Activated naive CD8-positive, alpha-beta T cell treated with anti-CD3 and anti-CD28 coated beads, Interleukin-2, amount 50 U/mL, for 24 hours (primary cell): ENCODE measurements around the gene PPP3CA.
"Not testable (repeated sequence)": the region's sequence is repeated elsewhere in the genome, so short reads cannot be mapped to it uniquely, and the experiment has no call there.

Experiments
- ATAC-seq: fragments of 150-1000 bp; cut with Tn5 transposase; one replicate; pipeline ENCODE4 v1.10.0; 2021
- DNase-seq: peaks from one replicate; pipeline ENCODE4 v3.0.0; 2021
- H3K27ac Mint-ChIP-seq: one replicate; pipeline ENCODE4 v1.8.0; 2021; ENCODE audit warnings: mild to moderate bottlenecking, mixed read lengths
- H3K27me3 Mint-ChIP-seq: one replicate; pipeline ENCODE4 v1.8.0; 2021; ENCODE audit warnings: mixed read lengths
- H3K36me3 Mint-ChIP-seq: one replicate; pipeline ENCODE4 v1.8.0; 2021; ENCODE audit warnings: low read depth, mixed read lengths
- H3K4me1 Mint-ChIP-seq: one replicate; pipeline ENCODE4 v1.8.0; 2021; ENCODE audit warnings: mixed read lengths
- H3K4me3 Mint-ChIP-seq: one replicate; pipeline ENCODE4 v1.8.0; 2021; ENCODE audit warnings: mild to moderate bottlenecking, moderate library complexity, mixed read lengths
- H3K9me3 Mint-ChIP-seq: one replicate; pipeline ENCODE4 v1.8.0; 2021; ENCODE audit warnings: mixed read lengths

PPP3CA gene

GRCh38 chr4:101184668-101185067 lies 162.7 kb downstream of the PPP3CA start:
- Mint-ChIP-seq H3K9me3 (peaks cover 4% of the 10 kb centered on the region), H3K36me3 (peaks cover 10% of the 10 kb centered on the region), H3K27me3 (no peaks in the 10 kb centered on the region), H3K4me1 (peaks cover 20% of the 10 kb centered on the region), H3K4me3 (no peak overlapping the region), H3K27ac (no peak overlapping the region)
- DNase-seq (no peak), ATAC-seq (no peak)

DNA sequence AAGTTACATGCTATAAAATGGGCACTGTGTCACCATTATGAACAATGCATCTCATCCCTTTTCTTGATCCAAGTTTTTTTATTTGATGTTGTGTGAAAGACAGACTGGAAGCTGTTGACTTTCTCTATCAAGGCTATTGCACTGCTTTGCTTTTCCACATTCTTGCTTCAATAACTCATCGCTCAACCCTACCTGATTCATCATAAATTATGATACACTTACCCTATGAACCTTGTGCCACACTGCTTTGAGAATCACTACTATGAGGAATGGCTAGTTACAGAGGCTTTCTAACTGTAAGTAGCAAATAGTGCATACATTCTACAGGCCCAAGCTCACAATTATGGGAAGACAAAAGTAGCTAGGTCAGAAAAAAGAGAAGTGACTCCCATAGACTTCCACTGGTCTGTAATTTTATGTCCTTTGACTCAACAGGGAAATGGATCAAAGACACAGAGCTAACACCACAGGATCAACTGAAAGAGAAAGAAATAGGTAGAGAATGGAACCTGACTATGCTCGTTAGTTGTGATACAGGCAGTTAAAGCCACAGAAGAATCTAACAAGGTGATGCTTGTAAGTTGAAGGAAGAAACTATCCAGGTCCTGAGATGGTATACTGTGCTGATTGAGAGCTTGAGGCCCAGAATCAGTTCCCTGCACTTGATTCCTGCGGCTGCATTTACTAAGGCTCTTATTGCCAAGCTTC lies 163.5 kb downstream of the PPP3CA start:
- peaks cover 19% of the 10 kb centered on the region for H3K4me1 Mint-ChIP-seq
- DNase-seq (no peak), ATAC-seq (no peak)
- H3K36me3 Mint-ChIP-seq, result peaks cover 10% of the 10 kb centered on the region
- H3K27me3 Mint-ChIP-seq, result no peaks in the 10 kb centered on the region
- no peak overlapping the region for H3K27ac Mint-ChIP-seq
- H3K4me3 Mint-ChIP-seq, result no peak overlapping the region
- peaks cover 4% of the 10 kb centered on the region for H3K9me3 Mint-ChIP-seq

DNA sequence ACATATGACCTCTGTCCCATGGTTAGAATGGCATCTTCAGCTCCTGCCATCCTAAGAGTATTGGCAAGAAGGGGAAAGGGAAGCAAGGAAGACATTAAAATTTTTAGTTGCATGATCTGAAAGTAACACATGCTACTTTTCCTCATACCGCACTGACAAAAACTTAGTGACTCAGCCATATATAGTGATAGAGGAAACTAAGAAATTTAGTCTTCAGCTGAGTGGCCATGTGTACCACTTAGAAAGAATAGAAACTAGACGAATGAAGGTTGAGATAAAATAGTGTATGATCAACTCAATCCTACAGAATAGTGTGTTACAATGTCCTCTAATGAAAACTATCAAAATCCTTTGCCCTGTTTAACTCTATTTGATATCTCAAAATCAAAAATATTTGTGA lies 164.1 kb downstream of the PPP3CA start:
- ATAC-seq, result no peak
- Mint-ChIP-seq H3K27ac (no peak overlapping the region), H3K27me3 (no peaks in the 10 kb centered on the region), H3K9me3 (peaks cover 4% of the 10 kb centered on the region), H3K4me3 (no peak overlapping the region), H3K36me3 (peaks cover 10% of the 10 kb centered on the region), H3K4me1 (peaks cover 20% of the 10 kb centered on the region)
- no peak for DNase-seq

DNA sequence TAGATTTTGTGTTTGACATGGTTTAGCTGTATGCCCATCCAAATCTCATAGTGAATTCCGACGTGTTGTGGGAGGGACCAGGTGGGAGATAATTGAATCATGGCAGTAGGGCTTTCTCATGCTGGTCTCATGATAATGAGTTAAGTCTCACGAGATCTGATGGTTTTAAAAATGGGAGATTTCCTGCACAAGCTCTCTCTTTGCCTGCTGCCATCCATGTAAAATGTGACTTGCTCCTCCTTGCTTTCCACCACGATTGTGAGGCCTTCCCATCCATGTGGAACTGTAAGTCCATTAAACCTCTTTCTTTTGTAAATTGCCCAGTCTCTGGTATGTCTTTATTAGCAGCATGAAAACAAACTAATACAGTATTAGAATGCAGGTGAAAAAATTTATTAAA lies 164.6 kb downstream of the PPP3CA start:
- H3K9me3 Mint-ChIP-seq, H3K27ac Mint-ChIP-seq, H3K27me3 Mint-ChIP-seq, H3K36me3 Mint-ChIP-seq, H3K4me3 Mint-ChIP-seq, ATAC-seq, DNase-seq: not testable (repeated sequence)
- peaks cover 15% of the 10 kb centered on the region for H3K4me1 Mint-ChIP-seq

- no peak overlapping the region for H3K4me3 Mint-ChIP-seq
- no peak for ATAC-seq
- H3K27ac Mint-ChIP-seq, result no peak overlapping the region
- H3K4me1 Mint-ChIP-seq, result peaks cover 25% of the 10 kb centered on the region
- peaks cover 2% of the 10 kb centered on the region for H3K9me3 Mint-ChIP-seq
- DNase-seq, result no peak
- H3K36me3 Mint-ChIP-seq, result peaks cover 10% of the 10 kb centered on the region
- no peaks in the 10 kb centered on the region for H3K27me3 Mint-ChIP-seq
Measured at GRCh38 chr4:101178731-101179130, 168.6 kb downstream of the PPP3CA start.

DNA sequence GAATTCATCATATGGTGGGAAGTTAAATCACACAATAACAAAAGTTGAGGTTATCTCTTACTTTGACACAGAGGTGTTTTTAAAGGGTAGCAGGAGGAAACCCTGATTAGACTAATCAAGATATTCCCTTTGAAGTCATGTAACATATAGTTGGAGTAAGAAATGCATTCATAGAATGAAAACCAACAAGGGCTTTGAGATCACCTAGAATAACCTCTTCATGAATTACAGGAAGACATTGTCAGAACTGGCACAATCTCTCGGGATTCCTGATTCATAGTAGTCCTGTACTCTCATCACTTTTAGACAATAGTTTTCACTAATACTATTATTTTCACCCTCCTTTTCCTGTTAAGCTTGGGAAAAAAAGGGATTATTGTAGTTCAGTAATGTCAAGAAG lies 170.2 kb downstream of the PPP3CA start:
- Mint-ChIP-seq H3K27ac (no peak overlapping the region), H3K27me3 (no peaks in the 10 kb centered on the region), H3K4me1 (peaks cover 26% of the 10 kb centered on the region), H3K4me3 (no peak overlapping the region), H3K36me3 (peaks cover 1% of the 10 kb centered on the region), H3K9me3 (no peaks in the 10 kb centered on the region)
- DNase-seq, result no peak
- no peak for ATAC-seq

- no peaks in the 10 kb centered on the region for H3K9me3 Mint-ChIP-seq
- ATAC-seq, result no peak
- no peak overlapping the region for H3K27ac Mint-ChIP-seq
- peaks cover 1% of the 10 kb centered on the region for H3K36me3 Mint-ChIP-seq
- no peak for DNase-seq
- no peaks in the 10 kb centered on the region for H3K27me3 Mint-ChIP-seq
- no peak overlapping the region for H3K4me3 Mint-ChIP-seq
- H3K4me1 Mint-ChIP-seq, result peaks cover 30% of the 10 kb centered on the region
Measured at GRCh38 chr4:101175896-101176676, 171.2 kb downstream of the PPP3CA start.

- no peaks in the 10 kb centered on the region for H3K36me3 Mint-ChIP-seq
- no peaks in the 10 kb centered on the region for H3K9me3 Mint-ChIP-seq
- DNase-seq, result no peak
- no peaks in the 10 kb centered on the region for H3K27me3 Mint-ChIP-seq
- no peak for ATAC-seq
- H3K4me3 Mint-ChIP-seq, result no peak overlapping the region
- H3K27ac Mint-ChIP-seq, result no peak overlapping the region
- H3K4me1 Mint-ChIP-seq, result peaks cover 30% of the 10 kb centered on the region
Measured at GRCh38 chr4:101174679-101175345, 172.5 kb downstream of the PPP3CA start.

- no peak for ATAC-seq
- H3K4me1 Mint-ChIP-seq, result peaks cover 26% of the 10 kb centered on the region
- no peak for DNase-seq
- H3K9me3 Mint-ChIP-seq, result no peaks in the 10 kb centered on the region
- H3K27me3 Mint-ChIP-seq, result no peaks in the 10 kb centered on the region
- no peaks in the 10 kb centered on the region for H3K36me3 Mint-ChIP-seq
- no peak overlapping the region for H3K4me3 Mint-ChIP-seq
- no peak overlapping the region for H3K27ac Mint-ChIP-seq
Measured at GRCh38 chr4:101172369-101172768, 175.0 kb downstream of the PPP3CA start.

GRCh38 chr4:101171747-101172146 lies 175.6 kb downstream of the PPP3CA start:
- Mint-ChIP-seq H3K27me3 (no peaks in the 10 kb centered on the region), H3K27ac (no peak overlapping the region), H3K36me3 (no peaks in the 10 kb centered on the region), H3K9me3 (no peaks in the 10 kb centered on the region), H3K4me1 (peaks cover 20% of the 10 kb centered on the region), H3K4me3 (no peak overlapping the region)
- DNase-seq (no peak), ATAC-seq (no peak)

- Mint-ChIP-seq H3K27ac (no peak overlapping the region), H3K36me3 (no peaks in the 10 kb centered on the region), H3K4me1 (peaks cover 8% of the 10 kb centered on the region), H3K4me3 (no peak overlapping the region), H3K9me3 (no peaks in the 10 kb centered on the region), H3K27me3 (no peaks in the 10 kb centered on the region)
- ATAC-seq, result peak; percentile 91
- peak; percentile 50 for DNase-seq
Measured at GRCh38 chr4:101169044-101170014, 178.0 kb downstream of the PPP3CA start.

- DNase-seq, result no peak
- Mint-ChIP-seq H3K36me3 (peaks cover 2% of the 10 kb centered on the region), H3K4me3 (no peak overlapping the region), H3K27me3 (no peaks in the 10 kb centered on the region), H3K9me3 (peaks cover 4% of the 10 kb centered on the region), H3K27ac (no peak overlapping the region), H3K4me1 (peaks cover 8% of the 10 kb centered on the region)
- ATAC-seq, result no peak
Measured at GRCh38 chr4:101163936-101164335, 183.4 kb downstream of the PPP3CA start.

GRCh38 chr4:101162990-101163380 lies 184.3 kb downstream of the PPP3CA start:
- H3K9me3 Mint-ChIP-seq, result peaks cover 4% of the 10 kb centered on the region
- ATAC-seq, result no peak
- no peak overlapping the region for H3K27ac Mint-ChIP-seq
- H3K27me3 Mint-ChIP-seq, result no peaks in the 10 kb centered on the region
- H3K4me3 Mint-ChIP-seq, result no peak overlapping the region
- H3K36me3 Mint-ChIP-seq, result peaks cover 2% of the 10 kb centered on the region
- H3K4me1 Mint-ChIP-seq, result peaks cover 11% of the 10 kb centered on the region
- DNase-seq, result no peak
